HCT116 (cell line): ENCODE data around the gene DNAJB8. TPM values are rescaled to one million over a fixed set of nuclear protein-coding genes. Genes with fewer than 3 reads are reported as not detected.

Source experiments
- ATAC-seq: fragments of 200-7000 bp; cut with Tn5 transposase; 2 replicates; pipeline ENCODE4 v1.9.1; 2020; ENCODE audit warnings: mild to moderate bottlenecking, moderate library complexity
- BruUV-seq: library from RNA; stranded (reverse); fragments of 400-500 nt; replicated peaks from 2 replicates; lab custom pipeline; 2021; lab: Mats Ljungman, UMichigan
- CTCF ChIA-PET: fragments of 300-600 bp; sonication (Branson Sonifier 250); formaldehyde crosslinking; loops from one replicate; lab custom pipeline; 2021; ENCODE audit warnings: antibody characterized with exemption; lab: Charles Lee
- POLR2A ChIA-PET: fragments of 300-600, 350-600 bp; sonication (Branson Sonifier 250); formaldehyde crosslinking; loops from one replicate; lab custom pipeline; 2021; ENCODE audit warnings: antibody characterized with exemption; lab: Charles Lee
- RAD21 ChIA-PET, 2 experiments: fragments of 300-600 bp; sonication (Branson Sonifier 250); formaldehyde crosslinking; loops; one replicate each; lab custom pipeline; 2023; ENCODE audit warnings: low total read pairs in 2 of 2; ENCODE audit not compliant: uncharacterized antibody in 2 of 2, unreplicated experiment in 2 of 2, low non-redundant PET in 1 of 2; lab: Charles Lee
- DNase-seq: peaks from one replicate; pipeline ENCODE4 v3.0.0-alpha.2; 2010; ENCODE audit warnings: low read depth, low spot score
- H2AFZ ChIP-seq: fragments of 200-600 bp; shearing (Covaris generic), sonication (generic); 2 replicates; pipeline ENCODE4 v1.6.1; 2017; ENCODE audit warnings: low read depth, mixed run types, mixed read lengths, antibody characterized with exemption, low read length; ENCODE audit not compliant: poor library complexity, severe bottlenecking
- H3K27ac ChIP-seq: 2 replicates; pipeline ENCODE4 v1.5.1; 2012; ENCODE audit warnings: low read depth, low read length
- H3K27me3 ChIP-seq: fragments of 200-600 bp; sonication (generic); 2 replicates; pipeline ENCODE4 v1.6.1; 2016; ENCODE audit warnings: mixed run types, low read length, mixed read lengths; ENCODE audit not compliant: insufficient read depth
- H3K36me3 ChIP-seq, 2 experiments: fragments of 200-500 bp in 1 of 2; fragments of 200-600 bp in 1 of 2; sonication (Bioruptor generic) in 1 of 2; sonication (generic) in 1 of 2; 2 replicates each; pipeline versions ENCODE4 v1.5.1 to v1.6.1; 2014 to 2016; ENCODE audit warnings: low read length in 2 of 2, inconsistent platforms in 1 of 2, mixed read lengths in 1 of 2, mixed run types in 1 of 2; ENCODE audit not compliant: insufficient read depth in 2 of 2, control insufficient read depth in 1 of 2
- H3K4me1 ChIP-seq, 2 experiments: fragments of 200-600 bp in 1 of 2; sonication (generic) in 1 of 2; 2 replicates each; pipeline versions ENCODE4 v1.5.1 to v1.6.1; 2012 to 2017; ENCODE audit warnings: low read length in 2 of 2, inconsistent platforms in 1 of 2, mild to moderate bottlenecking in 1 of 2, mixed read lengths in 1 of 2, mixed run types in 1 of 2, moderate library complexity in 1 of 2; ENCODE audit not compliant: insufficient read depth in 2 of 2, control insufficient read depth in 1 of 2
- H3K4me2 ChIP-seq: fragments of 200-600 bp; sonication (generic); 2 replicates; pipeline ENCODE4 v1.6.1; 2017; ENCODE audit warnings: mixed run types, low read length, mixed read lengths
- H3K4me3 ChIP-seq, 2 experiments: fragments of 200-600 bp in 1 of 2; sonication (generic) in 1 of 2; replicated peaks in 1 of 2; 2 replicates each; pipeline ENCODE4 v1.5.1; 2011 to 2016; ENCODE audit warnings: low read length in 2 of 2, control low read depth in 1 of 2, low read depth in 1 of 2, mild to moderate bottlenecking in 1 of 2, mixed read lengths in 1 of 2, mixed run types in 1 of 2
- H3K79me2 ChIP-seq: fragments of 200-600 bp; sonication (generic); 2 replicates; pipeline ENCODE4 v1.6.1; 2017; ENCODE audit warnings: mild to moderate bottlenecking, mixed run types, low read length, moderate library complexity, mixed read lengths; ENCODE audit not compliant: insufficient read depth
- H3K9ac ChIP-seq: fragments of 200-600 bp; sonication (generic); 2 replicates; pipeline ENCODE4 v1.6.1; 2016; ENCODE audit warnings: low read length, mixed read lengths
- H3K9me2 ChIP-seq: fragments of 200-600 bp; sonication (generic), shearing (Covaris generic); 2 replicates; pipeline ENCODE4 v1.6.1; 2017; ENCODE audit warnings: mixed run types, mild to moderate bottlenecking, moderate library complexity; ENCODE audit not compliant: insufficient read depth
- H3K9me3 ChIP-seq, 2 experiments: fragments of 200-500 bp in 1 of 2; fragments of 200-600 bp in 1 of 2; sonication (Bioruptor generic) in 1 of 2; sonication (generic) in 1 of 2; 2 replicates each; pipeline ENCODE4 v1.6.1; 2014 to 2017; ENCODE audit warnings: low read length in 2 of 2, mixed read lengths in 2 of 2, inconsistent platforms in 1 of 2, low read depth in 1 of 2, mild to moderate bottlenecking in 1 of 2, mixed run types in 1 of 2, moderate library complexity in 1 of 2; ENCODE audit not compliant: control insufficient read depth in 1 of 2, insufficient read depth in 1 of 2
- H4K20me1 ChIP-seq: fragments of 200-600 bp; sonication (generic), shearing (Covaris generic); 2 replicates; pipeline ENCODE4 v1.6.1; 2017; ENCODE audit warnings: mixed run types, mild to moderate bottlenecking, moderate library complexity; ENCODE audit not compliant: insufficient read depth
- EGR1 ChIP-seq: IDR thresholded peaks from 2 replicates; pipeline ENCODE4 v1.6.1; 2012; ENCODE audit warnings: low read depth
- EZH2phosphoT487 ChIP-seq: fragments of 200-600 bp; IDR thresholded peaks from 2 replicates; pipeline ENCODE4 v1.6.1; 2018; ENCODE audit warnings: antibody characterized with exemption, borderline replicate concordance
- FOSL1 ChIP-seq: IDR thresholded peaks from 2 replicates; pipeline ENCODE4 v1.6.1; 2012; ENCODE audit warnings: low read depth
- POLR2AphosphoS5 ChIP-seq: IDR thresholded peaks from 2 replicates; pipeline ENCODE4 v1.6.1; 2011; ENCODE audit warnings: mild to moderate bottlenecking, low read depth, low read length, moderate library complexity
- RAD21 ChIP-seq: IDR thresholded peaks from 2 replicates; pipeline ENCODE4 v1.6.1; 2012; ENCODE audit warnings: low read depth, mild to moderate bottlenecking
- SIN3A ChIP-seq: IDR thresholded peaks from 2 replicates; pipeline ENCODE4 v1.6.1; 2012; ENCODE audit warnings: low read depth
- TCF7L2 ChIP-seq: IDR thresholded peaks from 2 replicates; pipeline ENCODE4 v1.7.0; 2011; ENCODE audit warnings: borderline replicate concordance, inconsistent platforms; ENCODE audit not compliant: insufficient read depth, insufficient read length; ENCODE audit errors: extremely low read depth
- intact Hi-C: fragments of 100-400 bp; cut with micrococcal nuclease; formaldehyde crosslinking; loops from 2 replicates; pipeline ENCODE4 v1.10.0; 2022
- total RNA-seq: library from RNA; stranded (reverse); gene quantifications from one replicate; pipeline ENCODE4 v1.2.1, GENCODE V29; 2021; ENCODE audit not compliant: unreplicated experiment
- TF ChIP-seq, protein P1 (sequence below): IDR thresholded peaks from 2 replicates; pipeline ENCODE4 v1.6.1; 2012
- TF ChIP-seq, protein P2 (sequence below), 3 experiments: fragments of 200-600 bp in 1 of 3; sonication (generic) in 1 of 3; IDR thresholded peaks in 2 of 3; conservative IDR thresholded peaks in 1 of 3; 2 replicates each; pipeline ENCODE4 v1.5.1; 2012 to 2017; ENCODE audit warnings: low read depth in 2 of 3, low read length in 2 of 3, antibody characterized with exemption in 1 of 3, borderline replicate concordance in 1 of 3, control low read depth in 1 of 3, mild to moderate bottlenecking in 1 of 3, mixed read lengths in 1 of 3, mixed run types in 1 of 3, moderate library complexity in 1 of 3; ENCODE audit not compliant: insufficient read depth in 1 of 3
- TF ChIP-seq, protein P3 (sequence below): IDR thresholded peaks from 2 replicates; pipeline ENCODE4 v1.6.1; 2011; ENCODE audit warnings: mild to moderate bottlenecking, low read length, moderate library complexity; ENCODE audit not compliant: insufficient replicate concordance; ENCODE audit errors: extremely low read depth

DNAJB8 gene
- total RNA-seq, 1 experiment from 2014 or later = not detected

DNA sequence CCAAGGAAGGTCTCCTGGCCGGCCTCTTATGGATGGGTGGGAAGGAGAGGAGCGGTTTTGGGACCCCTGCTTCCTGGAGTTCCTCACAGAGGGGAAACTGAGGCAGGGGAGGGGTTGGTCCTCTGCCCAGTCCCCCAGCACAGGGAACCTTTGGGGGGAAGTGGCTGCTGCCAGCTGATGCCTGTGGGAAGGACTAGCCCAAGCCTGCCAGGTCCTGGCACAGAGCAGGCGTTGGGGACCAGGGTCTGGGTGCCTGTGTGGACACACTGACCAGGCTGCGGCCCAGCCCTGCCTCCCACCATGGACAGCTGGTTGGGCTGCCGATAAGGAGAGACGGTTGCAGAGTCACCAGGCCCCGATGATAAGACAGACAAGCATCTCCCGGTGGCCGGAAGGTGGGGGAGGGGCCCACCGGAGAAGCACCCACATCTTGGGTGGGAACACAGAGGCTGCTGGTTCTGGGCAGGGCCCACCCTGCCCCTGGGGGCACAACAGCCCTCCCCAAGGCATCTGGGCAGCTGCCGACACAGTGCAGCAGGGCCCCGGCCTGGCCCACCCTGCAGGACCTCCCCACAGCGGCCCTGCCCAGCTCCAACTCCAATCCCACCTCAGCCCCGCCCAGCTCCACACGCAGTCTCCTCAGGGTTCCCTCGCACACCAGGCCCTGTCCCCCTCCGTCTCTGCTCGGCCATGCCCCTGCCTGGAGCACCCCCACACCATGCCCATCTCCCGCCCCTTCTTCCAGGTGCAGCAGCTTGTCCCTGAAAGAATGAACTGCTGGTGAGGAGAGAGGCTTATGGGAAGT lies 50.7 kb downstream of the DNAJB8 start:
- TF ChIP-seq TCF7L2 = no peak
- no peak for TF ChIP-seq EZH2phosphoT487
- TF ChIP-seq, protein P1, sequence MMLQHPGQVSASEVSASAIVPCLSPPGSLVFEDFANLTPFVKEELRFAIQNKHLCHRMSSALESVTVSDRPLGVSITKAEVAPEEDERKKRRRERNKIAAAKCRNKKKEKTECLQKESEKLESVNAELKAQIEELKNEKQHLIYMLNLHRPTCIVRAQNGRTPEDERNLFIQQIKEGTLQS = no peak
- no peak for TF ChIP-seq SIN3A
- TF ChIP-seq, protein P2, sequence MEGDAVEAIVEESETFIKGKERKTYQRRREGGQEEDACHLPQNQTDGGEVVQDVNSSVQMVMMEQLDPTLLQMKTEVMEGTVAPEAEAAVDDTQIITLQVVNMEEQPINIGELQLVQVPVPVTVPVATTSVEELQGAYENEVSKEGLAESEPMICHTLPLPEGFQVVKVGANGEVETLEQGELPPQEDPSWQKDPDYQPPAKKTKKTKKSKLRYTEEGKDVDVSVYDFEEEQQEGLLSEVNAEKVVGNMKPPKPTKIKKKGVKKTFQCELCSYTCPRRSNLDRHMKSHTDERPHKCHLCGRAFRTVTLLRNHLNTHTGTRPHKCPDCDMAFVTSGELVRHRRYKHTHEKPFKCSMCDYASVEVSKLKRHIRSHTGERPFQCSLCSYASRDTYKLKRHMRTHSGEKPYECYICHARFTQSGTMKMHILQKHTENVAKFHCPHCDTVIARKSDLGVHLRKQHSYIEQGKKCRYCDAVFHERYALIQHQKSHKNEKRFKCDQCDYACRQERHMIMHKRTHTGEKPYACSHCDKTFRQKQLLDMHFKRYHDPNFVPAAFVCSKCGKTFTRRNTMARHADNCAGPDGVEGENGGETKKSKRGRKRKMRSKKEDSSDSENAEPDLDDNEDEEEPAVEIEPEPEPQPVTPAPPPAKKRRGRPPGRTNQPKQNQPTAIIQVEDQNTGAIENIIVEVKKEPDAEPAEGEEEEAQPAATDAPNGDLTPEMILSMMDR (IDR thresholded peaks at IDR 0.05 in 2 of 3, conservative IDR thresholded peaks at IDR 0.05 in 1 of 3; ENCODE audit: borderline replicate concordance in 1 of 3, insufficient read depth in 1 of 3, low read depth in 2 of 3, low read length in 2 of 3) = no peak
- no peak for TF ChIP-seq FOSL1
- TF ChIP-seq RAD21 = no peak
- TF ChIP-seq EGR1 = no peak
- no peak for TF ChIP-seq POLR2AphosphoS5
- TF ChIP-seq, protein P3, sequence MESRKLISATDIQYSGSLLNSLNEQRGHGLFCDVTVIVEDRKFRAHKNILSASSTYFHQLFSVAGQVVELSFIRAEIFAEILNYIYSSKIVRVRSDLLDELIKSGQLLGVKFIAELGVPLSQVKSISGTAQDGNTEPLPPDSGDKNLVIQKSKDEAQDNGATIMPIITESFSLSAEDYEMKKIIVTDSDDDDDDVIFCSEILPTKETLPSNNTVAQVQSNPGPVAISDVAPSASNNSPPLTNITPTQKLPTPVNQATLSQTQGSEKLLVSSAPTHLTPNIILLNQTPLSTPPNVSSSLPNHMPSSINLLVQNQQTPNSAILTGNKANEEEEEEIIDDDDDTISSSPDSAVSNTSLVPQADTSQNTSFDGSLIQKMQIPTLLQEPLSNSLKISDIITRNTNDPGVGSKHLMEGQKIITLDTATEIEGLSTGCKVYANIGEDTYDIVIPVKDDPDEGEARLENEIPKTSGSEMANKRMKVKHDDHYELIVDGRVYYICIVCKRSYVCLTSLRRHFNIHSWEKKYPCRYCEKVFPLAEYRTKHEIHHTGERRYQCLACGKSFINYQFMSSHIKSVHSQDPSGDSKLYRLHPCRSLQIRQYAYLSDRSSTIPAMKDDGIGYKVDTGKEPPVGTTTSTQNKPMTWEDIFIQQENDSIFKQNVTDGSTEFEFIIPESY = no peak
- BruUV-seq = no TSS peak
- intact Hi-C loops = loop anchor here (5.0 kb wide), 1 partner anchor 71 kb away; no protein-coding TSS in a partner anchor

More for the DNA sequence above, 50.7 kb downstream of the DNAJB8 start:
- DNase-seq = no peak
- peaks cover 27 to 41% of the 10 kb centered on the region in 2 experiments for H3K4me1 ChIP-seq
- H3K9me3 ChIP-seq = peaks cover 0 to 11% of the 10 kb centered on the region in 2 experiments; a peak in 1 of 4 replicates
- H3K9ac ChIP-seq = peak overlapping the region; percentile 37
- ChIA-PET POLR2A (interaction anchor here (0.9 kb wide), 1 partner anchor 242 kb away, joined by 3 read pairs; no protein-coding TSS in a partner anchor), CTCF (interaction anchor here (1.0 kb wide), 1 partner anchor 168 kb away, joined by 4 read pairs; no protein-coding TSS in a partner anchor), RAD21 (no interaction called here)
- H2AFZ ChIP-seq = no peak overlapping the region
- H3K27me3 ChIP-seq = peaks cover 19% of the 10 kb centered on the region; the same call in 1 of the 2 replicates
- peak; percentile 25 for ATAC-seq
- H3K27ac ChIP-seq = peak overlapping the region; percentile 43; the same call in 1 of the 2 replicates
- no peaks in the 10 kb centered on the region for H3K36me3 ChIP-seq
- peak overlapping the region in 1 of 2 experiments; percentile 32; a peak in 3 of 4 replicates for H3K4me3 ChIP-seq
- no peaks in the 10 kb centered on the region; the same call in 1 of the 2 replicates for H4K20me1 ChIP-seq
- peak overlapping the region; percentile 78 for H3K4me2 ChIP-seq
- H3K79me2 ChIP-seq = no peaks in the 10 kb centered on the region
- H3K9me2 ChIP-seq = no peaks in the 10 kb centered on the region
